GM12864 (cell line): Measurements from ENCODE around the gene CTNNAL1.

Experiments used
- DNase-seq: peaks from one replicate; pipeline ENCODE4 v3.0.0-alpha.2; 2011; ENCODE audit warnings: low read depth
- H3K4me3 ChIP-seq: 2 replicates; pipeline ENCODE4 v1.5.1; 2011; ENCODE audit warnings: mild to moderate bottlenecking, low read depth, low read length, control low read depth
- CTCF ChIP-seq: IDR thresholded peaks from 2 replicates; pipeline ENCODE4 v1.5.1; 2011; ENCODE audit warnings: low read depth, mild to moderate bottlenecking, moderate library complexity, low read length, control low read depth, inconsistent platforms; ENCODE audit errors: missing control alignments

CTNNAL1 gene

GRCh38 chr9:108994695-108995094 is 18.6 kb downstream of the CTNNAL1 start:
- no peak for DNase-seq
- no peak overlapping the region for H3K4me3 ChIP-seq
- no peak for TF ChIP-seq CTCF

GRCh38 chr9:108991479-108991878 is 21.8 kb downstream of the CTNNAL1 start:
- TF ChIP-seq CTCF: no peak
- no peak for DNase-seq
- no peak overlapping the region for H3K4me3 ChIP-seq

- no peak overlapping the region for H3K4me3 ChIP-seq
- no peak for DNase-seq
- TF ChIP-seq CTCF: no peak
Measured at GRCh38 chr9:108983885-108984284, 29.4 kb downstream of the CTNNAL1 start.

- DNase-seq: no peak
- no peak for TF ChIP-seq CTCF
- no peak overlapping the region for H3K4me3 ChIP-seq
Measured at GRCh38 chr9:108980893-108981292, 32.4 kb downstream of the CTNNAL1 start.

GRCh38 chr9:108978205-108978604 is 35.1 kb downstream of the CTNNAL1 start:
- no peak overlapping the region for H3K4me3 ChIP-seq
- DNase-seq: no peak
- TF ChIP-seq CTCF: no peak

- no peak overlapping the region for H3K4me3 ChIP-seq
- DNase-seq: no peak
- no peak for TF ChIP-seq CTCF
Measured at GRCh38 chr9:108973895-108974294, 39.4 kb downstream of the CTNNAL1 start.

GRCh38 chr9:108972626-108973209 is 40.6 kb downstream of the CTNNAL1 start:
- H3K4me3 ChIP-seq: no peak overlapping the region
- TF ChIP-seq CTCF: no peak
- DNase-seq: no peak
